ENCODE measurements around the gene MBLAC1.

The MBLAC1 gene

GRCh38 chr7:100119072-100119969 is 7.4 kb upstream of the MBLAC1 start, which contains the start of the genes CNPY4 and TAF6:
CNPY4 (plus strand) TSS chr7:100119634; CDS start chr7:100119745, 111 bp downstream.
TAF6 (minus strand) TSS chr7:100119358; CDS start chr7:100114209, 5,149 bp downstream.
- WGBS = under 1% methylated on average over 41 of the region's 49 CpGs
- Histone ChIP-seq H4K8ac (ENCODE audit: low read length) (peak within 1 kb of the TSS; percentile 84), H3K27me3 (ENCODE audit: control insufficient read depth in 1 of 2, insufficient read depth in 1 of 2, low read length in 2 of 2) (no peaks in the 10 kb centered on the region), H3K9ac (ENCODE audit: low read length) (peak within 1 kb of the TSS; percentile 94), H2BK5ac (ENCODE audit: low read depth, low read length, poor library complexity, severe bottlenecking) (no peak within 1 kb of the TSS), H3K79me1 (replicated peaks; ENCODE audit: low read length, poor library complexity, severe bottlenecking) (peaks cover 30% of the 10 kb centered on the region), H2BK12ac (ENCODE audit: low read length in 2 of 2) (peak within 1 kb of the TSS; percentile 56 to 75), H3K14ac (ENCODE audit: low read length in 2 of 2) (no peak within 1 kb of the TSS), H3K18ac (ENCODE audit: low read depth in 1 of 2, low read length in 2 of 2) (peak within 1 kb of the TSS; percentile 80 to 94), H2AK5ac (ENCODE audit: low read length, severe bottlenecking) (peak within 1 kb of the TSS; percentile 24), H3K36me3 (ENCODE audit: control insufficient read depth in 1 of 2, insufficient read depth in 2 of 2, low read depth in 1 of 2, low read length in 2 of 2) (peaks cover 17% of the 10 kb centered on the region in 2 experiments), H3K23ac (ENCODE audit: low read length in 2 of 2) (no peak within 1 kb of the TSS), H3K4me1 (ENCODE audit: control insufficient read depth, insufficient read depth, low read depth, low read length) (peaks cover 11% of the 10 kb centered on the region), H2BK15ac (ENCODE audit: low read depth, poor library complexity, severe bottlenecking) (peak within 1 kb of the TSS; percentile 96), H3K4me3 (ENCODE audit: insufficient read depth in 1 of 2, low read depth in 1 of 2, low read length in 2 of 2) (peak within 1 kb of the TSS; percentile 75 to 97), H3K9me3 (ENCODE audit: control insufficient read depth, low read length) (no peaks in the 10 kb centered on the region), H3K4me2 (ENCODE audit: low read length, poor library complexity, severe bottlenecking) (peak within 1 kb of the TSS; percentile 82), H2AFZ (ENCODE audit: low read depth, low read length) (peak within 1 kb of the TSS; percentile 6), H3K4ac (ENCODE audit: low read depth in 1 of 2, low read length in 2 of 2) (peak within 1 kb of the TSS; percentile 65 to 87), H2BK120ac (ENCODE audit: low read depth, low read length) (no peak within 1 kb of the TSS), H4K91ac (ENCODE audit: low read length) (peak within 1 kb of the TSS; percentile 64), H3K27ac (ENCODE audit: low read length, poor library complexity, severe bottlenecking) (peak within 1 kb of the TSS; percentile 53)
- DNase-seq = peak; percentile 96

- no peaks in the 10 kb centered on the region for H3K27me3 ChIP-seq (ENCODE audit: control insufficient read depth in 1 of 2, insufficient read depth in 1 of 2, low read length in 2 of 2)
- H3K4me1 ChIP-seq (ENCODE audit: control insufficient read depth, insufficient read depth, low read depth, low read length) = peaks cover 11% of the 10 kb centered on the region
- DNase-seq = peak; percentile 84
- H2BK120ac ChIP-seq (ENCODE audit: low read depth, low read length) = peak overlapping the region; percentile 42
- no peak overlapping the region for H2AK5ac ChIP-seq (ENCODE audit: low read length, severe bottlenecking)
- peak overlapping the region; percentile 82 for H3K4me2 ChIP-seq (ENCODE audit: low read length, poor library complexity, severe bottlenecking)
- H2BK5ac ChIP-seq (ENCODE audit: low read depth, low read length, poor library complexity, severe bottlenecking) = no peak overlapping the region
- H4K8ac ChIP-seq (ENCODE audit: low read length) = peak overlapping the region; percentile 71
- peak overlapping the region; percentile 56 to 75 for H2BK12ac ChIP-seq (ENCODE audit: low read length in 2 of 2)
- H3K23ac ChIP-seq (ENCODE audit: low read length in 2 of 2) = no peak overlapping the region
- H3K36me3 ChIP-seq (ENCODE audit: control insufficient read depth in 1 of 2, insufficient read depth in 2 of 2, low read depth in 1 of 2, low read length in 2 of 2) = peaks cover 20 to 25% of the 10 kb centered on the region in 2 experiments
- peak overlapping the region; percentile 94 for H3K9ac ChIP-seq (ENCODE audit: low read length)
- H3K79me1 ChIP-seq (replicated peaks; ENCODE audit: low read length, poor library complexity, severe bottlenecking) = peaks cover 27% of the 10 kb centered on the region
- peak overlapping the region; percentile 71 to 80 for H3K18ac ChIP-seq (ENCODE audit: low read depth in 1 of 2, low read length in 2 of 2)
- H2AFZ ChIP-seq (ENCODE audit: low read depth, low read length) = no peak overlapping the region
- peak overlapping the region in 1 of 2 experiments; percentile 65 for H3K4ac ChIP-seq (ENCODE audit: low read depth in 1 of 2, low read length in 2 of 2)
- H3K9me3 ChIP-seq (ENCODE audit: control insufficient read depth, low read length) = no peaks in the 10 kb centered on the region
- H3K27ac ChIP-seq (ENCODE audit: low read length, poor library complexity, severe bottlenecking) = peak overlapping the region; percentile 53
- peak overlapping the region; percentile 64 for H4K91ac ChIP-seq (ENCODE audit: low read length)
- H2BK15ac ChIP-seq (ENCODE audit: low read depth, poor library complexity, severe bottlenecking) = peak overlapping the region; percentile 78
- no peak overlapping the region for H3K14ac ChIP-seq (ENCODE audit: low read length in 2 of 2)
- peak overlapping the region; percentile 64 to 97 for H3K4me3 ChIP-seq (ENCODE audit: insufficient read depth in 1 of 2, low read depth in 1 of 2, low read length in 2 of 2)
- WGBS = 10% methylated on average over 16 of the region's 19 CpGs
Measured at GRCh38 chr7:100119970-100120732, 6.6 kb upstream of the MBLAC1 start.

- peak overlapping the region; percentile 82 for H3K4me2 ChIP-seq (ENCODE audit: low read length, poor library complexity, severe bottlenecking)
- no peak for DNase-seq
- H4K91ac ChIP-seq (ENCODE audit: low read length) = peak overlapping the region; percentile 55
- H3K27me3 ChIP-seq (ENCODE audit: control insufficient read depth in 1 of 2, insufficient read depth in 1 of 2, low read length in 2 of 2) = no peaks in the 10 kb centered on the region
- H3K4ac ChIP-seq (ENCODE audit: low read depth in 1 of 2, low read length in 2 of 2) = peak overlapping the region in 1 of 2 experiments; percentile 65
- no peak overlapping the region for H2AFZ ChIP-seq (ENCODE audit: low read depth, low read length)
- peak overlapping the region; percentile 0 for H3K27ac ChIP-seq (ENCODE audit: low read length, poor library complexity, severe bottlenecking)
- peak overlapping the region; percentile 42 for H2BK120ac ChIP-seq (ENCODE audit: low read depth, low read length)
- H3K36me3 ChIP-seq (ENCODE audit: control insufficient read depth in 1 of 2, insufficient read depth in 2 of 2, low read depth in 1 of 2, low read length in 2 of 2) = peaks cover 20 to 29% of the 10 kb centered on the region in 2 experiments
- no peak overlapping the region for H2BK5ac ChIP-seq (ENCODE audit: low read depth, low read length, poor library complexity, severe bottlenecking)
- peak overlapping the region in 1 of 2 experiments; percentile 97 for H3K4me3 ChIP-seq (ENCODE audit: insufficient read depth in 1 of 2, low read depth in 1 of 2, low read length in 2 of 2)
- no peak overlapping the region for H3K23ac ChIP-seq (ENCODE audit: low read length in 2 of 2)
- peaks cover 11% of the 10 kb centered on the region for H3K4me1 ChIP-seq (ENCODE audit: control insufficient read depth, insufficient read depth, low read depth, low read length)
- no peak overlapping the region for H3K14ac ChIP-seq (ENCODE audit: low read length in 2 of 2)
- H3K9me3 ChIP-seq (ENCODE audit: control insufficient read depth, low read length) = no peaks in the 10 kb centered on the region
- 74% methylated on average over 1 of the region's 1 CpG for WGBS
- H3K18ac ChIP-seq (ENCODE audit: low read depth in 1 of 2, low read length in 2 of 2) = peak overlapping the region in 1 of 2 experiments; percentile 71
- no peak overlapping the region for H2AK5ac ChIP-seq (ENCODE audit: low read length, severe bottlenecking)
- H3K9ac ChIP-seq (ENCODE audit: low read length) = peak overlapping the region; percentile 94
- H2BK12ac ChIP-seq (ENCODE audit: low read length in 2 of 2) = peak overlapping the region in 1 of 2 experiments; percentile 56
- H4K8ac ChIP-seq (ENCODE audit: low read length) = peak overlapping the region; percentile 71
- H3K79me1 ChIP-seq (replicated peaks; ENCODE audit: low read length, poor library complexity, severe bottlenecking) = peaks cover 31% of the 10 kb centered on the region
- H2BK15ac ChIP-seq (ENCODE audit: low read depth, poor library complexity, severe bottlenecking) = no peak overlapping the region
Measured at GRCh38 chr7:100120733-100121036, 6.1 kb upstream of the MBLAC1 start.

Data from mesenchymal stem cell (in vitro differentiated cells and primary cell).